Measurements from ENCODE around the gene PUM1. TPM values are rescaled to one million over a fixed set of nuclear protein-coding genes. Genes with fewer than 3 reads are reported as not detected.
"Not testable (repeated sequence)": the region's sequence is repeated elsewhere in the genome, so short reads cannot be mapped to it uniquely, and the experiment has no call there.

Gene PUM1
- total and polyA plus RNA-seq, 4 donors, result 24.7 to 125 (median 66.9) TPM

- WGBS, 2 donors, result 89 to 90% methylated on average over 5 of the region's 5 CpGs
- H3K9me3 ChIP-seq (ENCODE audit: control insufficient read depth in 4 of 4, insufficient read depth in 3 of 4, low read length in 3 of 4), result no peaks in the 10 kb centered on the region
- H3K36me3 ChIP-seq (ENCODE audit: control insufficient read depth in 4 of 4, insufficient read depth in 4 of 4, low read length in 4 of 4), result peaks cover 23 to 59% (median 44%) of the 10 kb centered on the region in 4 donors
- H3K4me3 ChIP-seq, result no peak overlapping the region
- ATAC-seq (ENCODE audit: insufficient read depth, low FRiP score) (no peak), DNase-seq (no peak)
- no peak for TF ChIP-seq CTCF (IDR thresholded peaks at IDR 0.05; ENCODE audit: control extremely low read depth, extremely low read depth)
- H3K27me3 ChIP-seq (ENCODE audit: control insufficient read depth in 3 of 3, insufficient read depth in 3 of 3, low read length in 2 of 3), result no peaks in the 10 kb centered on the region
- peaks cover 0 to 2% (median 0%) of the 10 kb centered on the region in 5 donors for H3K4me1 ChIP-seq (ENCODE audit: control insufficient read depth in 5 of 5, insufficient read depth in 5 of 5, low read length in 5 of 5)
- H3K27ac ChIP-seq (ENCODE audit: low read depth in 1 of 2, low read length in 1 of 2), result no peak overlapping the region
- no peak overlapping the region for H3K9ac ChIP-seq (ENCODE audit: insufficient read depth in 1 of 2, low read length in 2 of 2)
Measured at GRCh38 chr1:30952098-30952497, 113.4 kb downstream of the PUM1 start.

GRCh38 chr1:30950700-30951099 is 114.8 kb downstream of the PUM1 start:
- H3K27ac ChIP-seq (ENCODE audit: low read depth in 1 of 2, low read length in 1 of 2), result no peak overlapping the region
- no peak for ATAC-seq (ENCODE audit: insufficient read depth, low FRiP score)

GRCh38 chr1:30950053-30950452 is 115.5 kb downstream of the PUM1 start:
- Histone ChIP-seq H3K4me3 (no peak overlapping the region), H3K36me3 (ENCODE audit: control insufficient read depth in 4 of 4, insufficient read depth in 4 of 4, low read length in 4 of 4) (peaks cover 27 to 57% (median 48%) of the 10 kb centered on the region in 4 donors), H3K27ac (ENCODE audit: low read depth in 1 of 2, low read length in 1 of 2) (no peak overlapping the region), H3K4me1 (ENCODE audit: control insufficient read depth in 5 of 5, insufficient read depth in 5 of 5, low read length in 5 of 5) (no peaks in the 10 kb centered on the region), H3K27me3 (ENCODE audit: control insufficient read depth in 3 of 3, insufficient read depth in 3 of 3, low read length in 2 of 3) (no peaks in the 10 kb centered on the region), H3K9me3 (ENCODE audit: control insufficient read depth in 4 of 4, insufficient read depth in 3 of 4, low read length in 3 of 4) (no peaks in the 10 kb centered on the region), H3K9ac (ENCODE audit: insufficient read depth in 1 of 2, low read length in 2 of 2) (no peak overlapping the region)
- no peak for ATAC-seq (ENCODE audit: insufficient read depth, low FRiP score)
- 95 to 97% methylated on average over 5 of the region's 5 CpGs for WGBS, 2 donors
- no peak for TF ChIP-seq CTCF (IDR thresholded peaks at IDR 0.05; ENCODE audit: control extremely low read depth, extremely low read depth)
- no peak for DNase-seq

More at GRCh38 chr1:30950700-30951099, 114.8 kb downstream of the PUM1 start:
- WGBS, 2 donors, result 97 to 98% methylated on average over 5 of the region's 5 CpGs
- no peak for TF ChIP-seq CTCF (IDR thresholded peaks at IDR 0.05; ENCODE audit: control extremely low read depth, extremely low read depth)
- no peak for DNase-seq
- Histone ChIP-seq H3K4me3 (no peak overlapping the region), H3K4me1 (ENCODE audit: control insufficient read depth in 5 of 5, insufficient read depth in 5 of 5, low read length in 5 of 5) (no peaks in the 10 kb centered on the region), H3K9me3 (ENCODE audit: control insufficient read depth in 4 of 4, insufficient read depth in 3 of 4, low read length in 3 of 4) (no peaks in the 10 kb centered on the region), H3K9ac (ENCODE audit: insufficient read depth in 1 of 2, low read length in 2 of 2) (no peak overlapping the region), H3K27me3 (ENCODE audit: control insufficient read depth in 3 of 3, insufficient read depth in 3 of 3, low read length in 2 of 3) (no peaks in the 10 kb centered on the region), H3K36me3 (ENCODE audit: control insufficient read depth in 4 of 4, insufficient read depth in 4 of 4, low read length in 4 of 4) (peaks cover 24 to 55% (median 45%) of the 10 kb centered on the region in 4 donors)

- WGBS, 2 donors, result 100% methylated on average over 1 of the region's 1 CpG; no CpG with 5 or more reads in 1 of the 2 donors
- ATAC-seq (ENCODE audit: insufficient read depth, low FRiP score), result not testable (repeated sequence)
Measured at GRCh38 chr1:30949487-30949838, 116.1 kb downstream of the PUM1 start.

GRCh38 chr1:30948813-30949486 is 116.6 kb downstream of the PUM1 start:
- not testable (repeated sequence) for H3K4me3 ChIP-seq; H3K9me3 ChIP-seq (ENCODE audit: control insufficient read depth in 4 of 4, insufficient read depth in 3 of 4, low read length in 3 of 4); ATAC-seq (ENCODE audit: insufficient read depth, low FRiP score); DNase-seq; H3K4me1 ChIP-seq (ENCODE audit: control insufficient read depth in 5 of 5, insufficient read depth in 5 of 5, low read length in 5 of 5); H3K27ac ChIP-seq (ENCODE audit: low read depth in 1 of 2, low read length in 1 of 2); H3K27me3 ChIP-seq (ENCODE audit: control insufficient read depth in 3 of 3, insufficient read depth in 3 of 3, low read length in 2 of 3); H3K9ac ChIP-seq (ENCODE audit: insufficient read depth in 1 of 2, low read length in 2 of 2)
- WGBS, 2 donors, result 79 to 82% methylated on average over 1 of the region's 5 CpGs
- H3K36me3 ChIP-seq (ENCODE audit: control insufficient read depth in 4 of 4, insufficient read depth in 4 of 4, low read length in 4 of 4), result peaks cover 29 to 54% (median 44%) of the 10 kb centered on the region in 4 donors

More at GRCh38 chr1:30949487-30949838, 116.1 kb downstream of the PUM1 start:
- H3K9me3 ChIP-seq (ENCODE audit: control insufficient read depth in 4 of 4, insufficient read depth in 3 of 4, low read length in 3 of 4); H3K4me3 ChIP-seq; DNase-seq; H3K9ac ChIP-seq (ENCODE audit: insufficient read depth in 1 of 2, low read length in 2 of 2); H3K4me1 ChIP-seq (ENCODE audit: control insufficient read depth in 5 of 5, insufficient read depth in 5 of 5, low read length in 5 of 5); H3K27ac ChIP-seq (ENCODE audit: low read depth in 1 of 2, low read length in 1 of 2); H3K27me3 ChIP-seq (ENCODE audit: control insufficient read depth in 3 of 3, insufficient read depth in 3 of 3, low read length in 2 of 3): not testable (repeated sequence)
- peaks cover 29 to 57% (median 49%) of the 10 kb centered on the region in 4 donors for H3K36me3 ChIP-seq (ENCODE audit: control insufficient read depth in 4 of 4, insufficient read depth in 4 of 4, low read length in 4 of 4)

Data from lung (tissue), 12 donors.